DLD1 (cell line): Measurements from ENCODE around the gene DPH5.
"Not testable (repeated sequence)": the region's sequence is repeated elsewhere in the genome, so short reads cannot be mapped to it uniquely, and the experiment has no call there.

Experiments used
- in situ Hi-C: cut with HindIII; loops from 2 replicates; pipeline ENCODE4 v1.10.0; 2017; ENCODE audit warnings: low sequenced_read_pairs

Gene DPH5, protein sequence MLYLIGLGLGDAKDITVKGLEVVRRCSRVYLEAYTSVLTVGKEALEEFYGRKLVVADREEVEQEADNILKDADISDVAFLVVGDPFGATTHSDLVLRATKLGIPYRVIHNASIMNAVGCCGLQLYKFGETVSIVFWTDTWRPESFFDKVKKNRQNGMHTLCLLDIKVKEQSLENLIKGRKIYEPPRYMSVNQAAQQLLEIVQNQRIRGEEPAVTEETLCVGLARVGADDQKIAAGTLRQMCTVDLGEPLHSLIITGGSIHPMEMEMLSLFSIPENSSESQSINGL

DNA sequence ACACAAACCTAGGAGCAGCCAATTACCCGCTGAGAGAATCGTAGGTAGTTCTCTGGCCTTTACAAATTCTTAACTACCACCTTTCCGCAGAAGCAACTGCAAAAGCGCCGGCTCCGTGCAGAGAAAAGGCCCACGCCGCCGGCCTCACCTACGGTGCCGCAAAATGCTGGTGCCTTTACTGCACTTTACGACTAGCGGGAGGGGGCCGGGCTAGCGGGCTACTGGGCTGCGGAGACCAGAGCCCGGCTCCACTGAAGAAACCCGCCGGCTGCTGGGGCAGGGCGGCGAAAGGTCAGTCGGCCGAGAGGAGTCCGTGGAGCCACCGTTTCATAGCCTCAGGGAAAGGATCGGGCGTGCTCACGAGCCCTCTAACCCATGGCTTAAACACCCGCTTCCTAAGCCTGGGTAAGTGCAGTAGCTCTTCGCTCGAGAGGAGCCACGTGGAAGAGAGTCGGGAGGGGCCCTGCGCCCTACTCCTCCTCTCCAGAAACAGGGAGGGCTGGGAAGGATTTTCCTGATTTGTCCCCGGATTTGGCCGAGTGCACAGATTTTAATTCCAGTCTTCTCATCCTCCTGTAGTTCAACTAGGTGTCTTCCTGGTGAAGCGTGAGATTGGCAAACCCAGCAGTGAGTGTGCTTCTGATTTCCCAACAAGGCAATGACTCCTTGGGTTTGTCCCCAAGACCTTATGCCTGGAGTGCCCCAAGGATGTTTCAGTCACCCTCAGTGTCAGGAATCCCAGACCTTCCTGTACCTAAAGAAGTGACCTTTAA lies at the start of gene DPH5:
Gene DPH5, minus strand, starts transcription at position 128 of the 773 bp plus-strand sequence. CDS start 341 bp downstream, outside the sequence.
- in situ Hi-C loops: no loop called here

DNA sequence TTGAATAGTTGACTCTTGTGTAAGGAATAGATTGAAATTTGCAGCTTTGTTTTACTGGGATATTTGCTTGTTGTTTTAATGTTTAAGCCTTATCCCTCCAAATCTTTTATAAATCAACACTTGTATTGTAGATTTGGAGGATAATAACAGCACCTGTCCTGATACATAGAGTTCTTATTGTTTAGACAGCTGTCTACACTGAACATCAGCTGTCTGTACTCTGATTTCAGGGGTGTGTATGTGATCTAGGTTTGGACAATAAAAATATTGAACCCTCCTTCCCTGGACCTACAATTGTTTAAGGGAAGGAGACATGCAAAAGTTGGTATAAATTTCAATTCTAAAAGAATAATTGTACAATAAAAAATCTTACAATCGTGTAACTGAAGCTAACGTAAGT lies 48.3 kb upstream of the DPH5 start:
- in situ Hi-C loops: no loop called here

DNA sequence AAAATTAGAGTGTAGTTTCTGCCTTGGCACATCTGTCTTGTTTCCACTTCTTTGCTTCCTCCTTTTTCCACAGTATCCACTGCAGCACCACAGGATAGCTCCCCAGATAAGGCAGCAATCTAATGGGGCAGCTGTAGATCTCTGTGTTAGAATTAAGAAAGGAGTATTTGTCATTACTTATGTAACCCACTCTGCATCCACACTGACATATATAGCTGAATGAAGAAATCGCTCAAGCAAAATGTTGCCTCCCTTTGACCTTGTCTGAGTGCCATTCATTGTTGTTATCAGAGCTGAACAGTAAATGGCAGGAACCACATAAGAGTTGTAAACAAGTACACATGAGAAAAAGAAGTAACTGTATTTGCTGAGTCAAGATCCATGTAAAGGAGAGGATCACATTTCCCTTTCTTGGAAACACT lies 45.9 kb upstream of the DPH5 start:
- in situ Hi-C loops: no loop called here

DNA sequence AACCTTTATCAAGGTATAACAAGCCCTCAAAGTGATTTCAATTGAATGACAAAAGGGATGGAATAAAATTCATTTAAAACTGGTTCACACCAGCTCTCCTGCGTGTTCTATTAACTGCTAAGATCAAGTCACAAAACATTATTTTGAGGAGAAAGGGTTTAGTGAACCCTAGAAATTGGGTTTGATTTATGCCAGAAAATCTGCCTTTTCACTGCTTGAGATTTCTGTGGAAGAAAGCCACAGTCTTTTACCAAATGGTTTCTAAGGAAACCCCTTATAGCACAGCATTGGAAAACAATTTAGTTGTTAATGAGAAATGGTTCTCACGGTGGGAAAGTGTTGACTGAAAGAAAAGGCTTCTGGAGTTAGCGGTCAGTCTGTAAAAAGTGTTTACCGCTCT lies 43.6 kb upstream of the DPH5 start:
- in situ Hi-C loops: no loop called here

DNA sequence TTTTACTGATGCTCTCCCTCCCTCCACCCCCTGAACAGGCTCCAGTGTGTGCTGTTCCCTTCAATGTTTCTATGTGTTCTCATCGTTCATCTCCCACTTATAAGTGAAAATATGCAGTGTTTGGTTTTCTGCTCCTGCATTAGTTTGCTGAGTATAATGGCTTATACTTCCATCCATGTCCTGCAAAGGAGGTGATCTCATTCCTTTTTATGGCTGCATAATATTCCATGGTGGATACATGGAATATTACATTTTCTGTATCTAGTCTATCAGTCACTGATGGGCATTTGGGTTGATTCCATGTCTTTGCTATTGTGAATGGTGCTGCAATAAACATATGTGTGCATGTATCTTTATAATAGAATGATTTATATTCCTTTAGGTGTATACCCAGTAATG lies 41.4 kb upstream of the DPH5 start:
- in situ Hi-C loops: not testable (repeated sequence)

DNA sequence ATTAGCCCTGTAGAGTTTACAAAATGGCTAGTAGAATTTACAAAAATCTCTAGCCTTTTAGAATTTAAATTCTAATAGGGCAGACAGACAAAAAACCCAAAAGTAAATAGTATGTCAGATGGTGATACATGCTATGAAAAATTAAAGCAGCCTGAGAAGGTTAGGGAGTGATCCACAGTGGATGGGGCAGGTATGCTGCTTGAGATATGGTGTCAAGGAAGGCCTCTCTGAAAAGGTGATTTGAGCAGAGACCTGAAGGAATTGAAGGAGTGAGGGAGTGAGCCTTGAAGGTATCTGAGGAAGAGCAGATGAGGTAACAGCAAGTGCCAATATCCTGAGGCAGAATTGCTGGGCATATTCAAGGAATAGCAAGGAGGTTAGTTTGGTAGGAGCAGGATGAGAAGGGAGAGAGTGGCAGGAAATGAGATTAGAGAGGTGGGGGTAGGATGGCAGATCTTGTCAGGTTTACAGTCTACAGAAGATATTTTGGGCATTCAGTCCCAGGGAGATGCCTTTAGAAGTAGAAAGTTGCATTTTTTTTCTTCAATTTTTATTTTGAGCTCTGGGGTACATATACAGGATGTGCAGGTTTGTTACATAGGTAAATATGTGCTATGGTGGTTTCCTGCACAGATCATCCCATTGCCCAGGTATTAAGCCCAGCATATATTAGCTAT lies 40.8 kb upstream of the DPH5 start:
- in situ Hi-C loops: no loop called here

DNA sequence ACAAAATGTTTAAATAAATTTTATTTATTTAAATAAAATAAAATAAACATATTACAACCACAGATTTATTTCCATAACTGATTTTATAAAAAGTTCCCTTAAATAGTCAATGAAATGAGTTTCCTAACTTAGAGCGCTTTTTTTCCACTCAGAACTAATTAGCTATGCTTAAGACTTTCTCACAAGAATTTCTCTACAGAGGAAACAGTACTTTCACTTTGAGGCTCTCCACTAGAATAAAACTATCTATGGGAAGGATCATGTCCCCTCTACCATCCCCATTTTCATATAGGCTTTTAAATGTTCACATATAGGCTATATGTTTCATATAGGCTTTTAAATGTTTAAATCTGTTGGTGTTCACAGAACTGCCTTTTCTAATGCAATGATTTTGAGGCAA lies 40.0 kb upstream of the DPH5 start:
- in situ Hi-C loops: no loop called here

DNA sequence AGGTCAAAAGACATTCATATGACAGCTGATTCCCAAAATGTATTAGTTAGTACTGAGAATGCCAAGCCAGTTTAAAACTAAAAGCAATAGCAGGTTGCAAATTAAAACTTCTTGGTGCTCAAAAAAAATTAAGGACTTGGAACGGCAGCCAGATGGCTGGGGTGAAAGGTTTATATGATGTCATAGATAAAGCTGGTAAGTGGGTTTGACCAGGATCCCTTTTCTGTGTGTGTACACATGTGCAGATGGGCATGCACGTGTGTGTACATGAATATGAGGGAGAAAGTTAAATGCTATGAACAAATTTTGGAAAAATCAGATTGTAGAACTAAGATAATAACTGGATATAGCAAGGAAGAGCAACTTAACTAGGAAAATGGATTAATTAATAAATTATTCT lies 39.1 kb upstream of the DPH5 start:
- in situ Hi-C loops: no loop called here

DNA sequence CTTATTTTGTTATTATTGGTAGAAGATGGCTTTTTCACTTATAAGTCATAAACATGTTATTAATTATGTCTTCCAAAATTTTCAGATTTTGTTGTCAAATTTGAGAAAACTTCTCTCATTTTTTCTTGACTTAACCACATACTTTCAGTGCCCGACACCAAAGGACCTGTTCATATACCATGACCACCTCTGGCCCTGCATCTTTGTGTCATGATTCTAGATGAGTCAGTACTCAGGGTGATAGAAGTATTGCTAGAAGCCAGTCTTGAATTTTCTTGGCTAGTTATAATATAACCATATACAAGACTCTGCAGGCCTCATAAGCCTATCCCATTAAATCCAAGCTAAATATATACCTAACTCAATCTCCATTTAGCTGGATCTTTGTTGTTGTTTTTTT lies 35.4 kb upstream of the DPH5 start:
- in situ Hi-C loops: no loop called here

DNA sequence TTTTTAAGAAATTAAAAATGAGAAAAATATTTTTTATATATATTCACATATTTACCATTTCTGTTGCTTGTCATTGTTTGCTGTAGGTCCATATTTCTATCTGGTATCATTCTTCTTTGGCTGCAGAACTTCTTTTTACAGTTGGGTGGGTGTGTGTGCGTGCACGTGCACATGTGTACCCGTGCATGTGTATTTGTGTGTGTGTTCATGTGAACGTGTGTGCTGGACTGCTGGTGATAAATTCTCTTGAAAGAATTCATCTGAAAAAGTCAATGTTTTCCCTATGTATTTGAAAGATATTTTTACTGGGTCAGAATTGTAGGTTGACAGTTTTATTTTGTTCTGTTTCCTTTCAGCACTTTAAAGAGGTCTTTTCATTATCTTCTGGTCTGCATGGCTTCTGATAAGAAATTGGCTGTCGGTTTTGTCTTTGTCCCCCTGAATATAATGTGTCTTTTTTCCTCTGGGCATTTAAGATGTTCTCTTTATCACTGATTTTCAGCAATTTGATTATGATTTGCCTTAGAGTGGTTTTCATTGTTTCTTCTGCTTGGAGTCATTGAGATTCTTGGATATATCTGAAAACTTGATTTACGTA lies 34.5 kb upstream of the DPH5 start:
- in situ Hi-C loops: no loop called here

DNA sequence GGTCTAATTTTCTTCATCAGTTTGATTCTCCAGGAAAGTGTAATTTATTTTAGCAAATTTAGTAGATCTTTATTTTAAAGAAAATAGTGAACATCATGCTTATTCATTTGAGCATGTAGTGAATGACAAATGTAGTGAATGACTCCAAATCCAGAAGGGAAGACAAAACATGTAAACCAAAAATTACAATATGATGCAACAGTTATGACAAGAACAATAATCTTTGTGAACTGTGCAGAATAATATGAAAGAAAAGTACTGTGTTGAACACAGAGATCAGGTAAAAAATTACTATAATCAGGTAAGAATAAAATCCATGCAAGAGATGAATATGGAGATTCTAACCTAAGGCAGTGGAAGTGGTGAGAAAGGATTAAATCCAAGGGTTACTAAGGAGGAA lies 30.0 kb upstream of the DPH5 start:
- in situ Hi-C loops: no loop called here

DNA sequence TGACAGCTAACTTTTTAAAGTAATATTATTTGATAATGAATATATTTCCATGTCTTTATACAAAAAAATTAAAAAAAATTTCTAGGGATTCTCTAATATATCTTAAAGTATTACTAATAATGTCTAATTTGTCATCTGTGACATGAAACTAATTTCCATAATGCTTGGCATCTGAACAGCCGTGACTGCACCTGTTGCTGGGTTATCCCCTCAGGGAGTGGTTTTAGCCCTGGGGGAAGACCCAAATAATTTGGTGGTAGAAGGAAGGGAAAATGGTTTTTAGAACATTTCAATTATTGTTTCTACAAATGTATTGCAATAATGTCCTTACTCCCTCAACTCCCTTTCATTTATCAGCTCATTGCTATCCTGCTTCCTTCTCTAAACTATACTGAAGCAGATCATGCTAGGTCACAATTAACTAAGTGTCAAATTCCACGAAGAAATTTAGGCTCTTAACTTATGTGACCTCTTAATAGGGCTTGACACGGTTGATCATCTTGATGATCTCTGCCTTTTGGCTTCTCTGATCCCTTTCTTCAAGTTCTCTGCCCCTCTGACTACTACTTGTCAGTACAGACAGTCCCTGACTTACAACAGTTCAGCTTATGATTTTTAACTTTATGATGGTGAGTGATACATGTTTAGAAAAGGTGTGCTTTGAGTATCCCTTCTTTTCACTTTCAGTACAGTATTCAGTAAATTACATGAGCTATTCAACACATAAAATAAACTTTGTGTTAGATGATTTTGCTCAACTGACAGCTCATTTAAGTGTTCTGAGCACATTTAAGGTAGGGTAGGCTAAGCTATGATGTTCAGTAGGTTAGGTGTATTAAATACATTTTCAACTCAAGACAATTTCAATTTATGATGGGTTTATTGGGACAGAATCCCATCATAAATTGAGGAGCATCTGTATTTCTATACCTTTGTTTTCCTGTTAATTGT lies 26.4 kb upstream of the DPH5 start:
- in situ Hi-C loops: no loop called here

DNA sequence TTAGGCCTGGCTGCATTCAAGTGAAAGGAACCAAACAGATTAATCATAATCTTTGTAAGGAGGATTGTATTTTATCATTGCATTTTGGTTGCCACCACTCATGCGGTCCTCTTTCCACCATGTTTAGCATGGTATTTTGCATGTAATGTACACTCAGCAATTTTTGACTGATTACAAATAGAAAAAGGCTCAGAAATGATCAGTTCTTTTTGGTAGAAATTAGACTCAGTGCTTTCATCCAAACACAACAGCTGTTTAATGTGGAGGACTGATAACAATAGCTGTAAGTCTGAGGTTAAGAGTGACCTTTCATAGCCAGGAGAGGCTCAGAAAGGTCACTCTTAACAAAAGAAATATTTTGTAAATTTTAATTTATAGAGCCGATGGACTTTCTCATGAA lies 25.3 kb upstream of the DPH5 start:
- in situ Hi-C loops: no loop called here

DNA sequence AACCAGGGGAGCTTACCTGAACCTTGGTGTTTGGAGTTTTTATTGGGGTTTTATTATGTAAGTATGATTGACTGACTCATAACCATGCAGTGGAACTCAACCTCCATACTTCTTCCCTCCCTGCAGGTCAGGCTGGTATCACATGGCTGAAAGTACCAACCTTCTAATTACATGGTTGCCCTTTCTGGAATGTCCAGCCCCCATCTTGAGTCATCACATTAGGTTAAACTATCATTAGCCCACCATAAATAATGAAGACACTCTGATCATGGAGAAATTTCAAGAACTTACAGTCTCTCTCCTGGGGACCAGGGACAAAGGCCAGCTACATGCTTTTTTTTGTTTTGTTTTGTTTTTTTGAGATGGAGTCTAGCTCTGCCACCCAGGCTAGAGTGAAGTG lies 19.2 kb upstream of the DPH5 start:
- in situ Hi-C loops: no loop called here

DNA sequence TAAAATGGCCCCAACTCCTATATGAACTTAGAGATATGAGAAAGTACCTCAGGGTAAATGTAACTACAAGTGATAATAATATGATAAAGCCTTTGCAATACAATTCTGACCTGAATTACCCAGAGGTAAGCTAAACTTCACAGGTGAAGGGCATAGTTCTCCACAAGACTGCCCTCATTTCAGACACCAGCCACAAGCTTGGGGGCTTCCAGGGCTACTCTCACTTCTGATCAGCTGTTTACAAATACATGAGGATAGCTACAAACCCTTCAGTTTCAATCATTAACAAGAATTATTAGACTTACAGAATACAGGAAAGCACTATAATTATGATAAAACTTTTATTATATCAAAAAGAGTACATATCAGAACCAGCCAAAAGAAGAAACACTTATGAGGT lies 18.7 kb upstream of the DPH5 start:
- in situ Hi-C loops: no loop called here

DNA sequence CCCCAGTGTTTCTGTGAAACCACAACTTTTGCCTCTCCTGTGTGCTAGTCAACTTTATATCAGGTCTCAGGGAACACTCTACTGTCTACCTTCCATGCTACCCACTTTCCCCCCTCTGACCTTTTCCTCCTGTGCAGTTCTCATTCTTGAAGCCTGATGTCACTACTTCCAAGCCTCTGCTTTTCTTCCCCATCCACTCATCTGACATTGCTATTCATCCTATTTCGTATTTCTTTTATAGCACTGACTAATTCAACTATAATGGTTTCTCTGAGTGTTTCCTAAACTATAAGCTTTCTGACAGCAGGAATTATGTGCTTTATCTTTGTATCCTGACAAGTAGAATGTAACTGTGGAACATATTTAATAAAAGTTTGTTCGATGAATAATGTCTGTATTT lies 18.2 kb upstream of the DPH5 start:
- in situ Hi-C loops: no loop called here

DNA sequence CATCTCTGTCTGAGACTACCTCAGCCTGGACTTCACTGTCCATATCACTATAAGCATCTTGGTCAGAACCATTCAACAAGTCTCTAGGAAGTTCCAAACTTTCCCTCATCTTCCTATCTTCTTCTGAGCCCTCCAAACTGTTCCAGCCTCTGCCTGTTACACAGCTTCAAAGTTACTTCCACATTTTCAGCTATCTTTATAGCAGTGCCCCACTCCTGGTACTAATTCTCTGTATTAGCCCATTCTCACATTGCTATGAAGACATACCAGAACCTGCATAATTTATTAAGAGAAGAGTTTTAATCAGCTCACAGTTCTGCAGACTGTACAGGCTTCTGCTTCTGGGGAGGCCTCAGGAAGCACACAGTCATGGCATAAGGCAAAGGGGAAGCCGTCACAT lies 15.7 kb upstream of the DPH5 start:
- in situ Hi-C loops: no loop called here

DNA sequence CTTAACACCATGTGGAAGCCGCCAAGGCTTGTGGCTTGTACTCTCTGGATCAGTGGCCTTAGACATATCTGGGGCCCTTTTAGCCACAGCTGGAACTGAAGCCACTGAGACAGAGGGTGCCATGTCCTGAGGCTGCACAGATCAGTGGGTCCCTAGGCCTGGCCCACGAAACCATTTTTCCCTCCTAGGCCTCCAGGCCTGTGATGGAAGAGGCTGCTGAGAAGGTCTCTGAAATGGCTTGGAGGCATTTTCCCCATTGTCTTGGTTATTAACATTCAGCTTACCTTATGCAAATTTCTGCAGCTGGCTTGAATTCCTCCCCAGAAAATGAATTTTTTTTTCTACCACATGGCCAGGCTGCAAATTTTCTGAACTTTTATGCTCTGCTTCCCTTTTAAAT lies 15.1 kb upstream of the DPH5 start:
- in situ Hi-C loops: no loop called here

DNA sequence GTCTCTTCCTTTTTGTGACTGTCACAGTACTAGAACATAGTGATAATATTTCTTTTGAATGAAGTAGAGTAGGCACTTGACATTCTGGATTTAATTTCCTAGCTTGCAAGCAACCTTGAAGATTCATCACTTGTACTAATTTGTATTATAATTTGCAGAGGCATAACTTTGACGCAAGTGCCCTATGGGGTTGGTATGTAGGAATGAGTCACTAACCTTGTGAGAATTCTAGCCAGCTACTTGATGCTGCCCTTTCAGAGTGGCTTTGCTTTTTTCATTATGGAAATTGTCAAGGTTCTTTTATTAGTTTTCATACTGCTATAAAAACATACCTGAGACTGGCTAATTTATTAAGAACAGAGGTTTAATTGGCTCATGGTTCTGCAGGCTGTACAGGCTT lies 13.7 kb upstream of the DPH5 start:
- in situ Hi-C loops: no loop called here

DNA sequence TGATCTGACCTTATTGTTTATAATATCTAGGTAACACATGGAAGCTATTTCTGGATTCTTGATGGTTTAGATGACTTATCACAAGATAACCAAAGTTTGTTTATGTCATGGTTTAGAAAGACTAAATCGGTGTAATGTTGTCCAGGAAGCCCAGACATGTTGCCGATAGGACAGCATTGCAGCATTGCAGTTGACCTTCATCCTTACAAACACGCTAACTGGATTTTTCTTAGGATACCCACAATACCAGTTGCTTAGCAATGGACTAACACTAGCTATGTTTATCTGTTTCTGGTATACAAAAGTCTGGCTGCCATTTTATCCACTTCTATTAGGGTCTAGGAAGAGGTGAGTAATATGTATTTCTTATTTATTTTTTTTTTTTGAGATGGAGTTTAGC lies 11.7 kb upstream of the DPH5 start:
- in situ Hi-C loops: no loop called here

DNA sequence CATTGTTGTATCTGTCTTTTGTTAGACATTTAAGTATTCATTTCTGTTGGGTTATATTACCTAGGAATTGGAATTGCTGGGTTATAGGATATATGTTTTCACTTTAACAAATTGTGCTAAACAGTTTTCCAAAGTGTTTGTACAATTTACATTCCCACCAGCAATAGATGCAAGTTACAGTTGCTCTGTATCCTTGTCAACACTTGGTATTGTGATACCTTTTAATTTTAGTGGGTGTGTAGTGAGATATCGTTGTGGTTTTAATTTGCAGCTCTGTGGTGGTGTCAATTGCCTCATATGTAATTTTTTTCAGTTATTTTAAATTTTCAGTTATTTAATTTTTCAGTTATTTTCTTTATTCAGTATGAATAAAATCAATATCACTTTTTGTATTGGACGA lies 7.4 kb upstream of the DPH5 start:
- in situ Hi-C loops: no loop called here
